ENCODE measurements around the gene LYST. TPM values are rescaled to one million over a fixed set of nuclear protein-coding genes. Genes with fewer than 3 reads are reported as not detected.

LYST gene
- total and polyA plus RNA-seq, 2 of the 4 experiments (the other 2 are of a cell fraction) = 2.2 to 7.2 TPM

- Histone ChIP-seq H3K9ac (ENCODE audit: low read depth, low read length) (no peak overlapping the region), H2BK120ac (ENCODE audit: low read depth, low read length) (no peak overlapping the region), H3K4me1 (ENCODE audit: control insufficient read depth, insufficient read depth, low read length) (no peaks in the 10 kb centered on the region), H2BK20ac (ENCODE audit: low read depth, low read length) (no peak overlapping the region), H2AK5ac (ENCODE audit: low read depth, low read length) (no peak overlapping the region), H2AFZ (replicated peaks; ENCODE audit: low read length, poor library complexity) (no peak overlapping the region), H3K27ac (ENCODE audit: insufficient read depth, low read length) (no peak overlapping the region), H4K5ac (ENCODE audit: low read depth, low read length) (no peak overlapping the region), H4K20me1 (ENCODE audit: insufficient read depth, low read length) (no peaks in the 10 kb centered on the region), H4K91ac (ENCODE audit: insufficient read depth, low read depth, low read length) (no peak overlapping the region), H3K4me3 (ENCODE audit: insufficient read depth, low read depth, low read length) (no peak overlapping the region), H3K56ac (ENCODE audit: extremely low read depth, insufficient read depth, low read length) (no peak overlapping the region), H3K4me2 (ENCODE audit: low read depth, low read length) (no peak overlapping the region), H2AK9ac (replicated peaks; ENCODE audit: low read depth, low read length, poor library complexity) (no peak overlapping the region), H3K36me3 (ENCODE audit: control insufficient read depth, insufficient read depth, low read length) (peaks cover 3% of the 10 kb centered on the region), H3K9me3 (ENCODE audit: control insufficient read depth, insufficient read depth, low read length) (no peaks in the 10 kb centered on the region), H3K79me1 (ENCODE audit: low read depth in 1 of 2, low read length in 2 of 2) (no peaks in the 10 kb centered on the region), H3K23ac (ENCODE audit: low read depth, low read length) (no peak overlapping the region), H3K18ac (ENCODE audit: low read depth, low read length) (no peak overlapping the region), H3K14ac (replicated peaks; ENCODE audit: low read depth, low read length) (no peak overlapping the region), H3K9me1 (ENCODE audit: insufficient read depth, low read length) (peaks cover 11% of the 10 kb centered on the region; the same call in 1 of the 2 replicates), H3K4ac (ENCODE audit: low read depth, low read length) (no peak overlapping the region), H4K8ac (ENCODE audit: low read depth in 2 of 2, low read length in 2 of 2) (no peak overlapping the region), H3K27me3 (ENCODE audit: control insufficient read depth, insufficient read depth, low read length) (no peaks in the 10 kb centered on the region), H2BK15ac (ENCODE audit: low read depth, low read length) (no peak overlapping the region), H2BK5ac (ENCODE audit: low read depth, low read length, poor library complexity, severe bottlenecking) (no peak overlapping the region)
- DNase-seq (peak; percentile 24), ATAC-seq (ENCODE audit: low read depth) (no peak)
- ChIA-PET POLR2A (ENCODE audit: unreplicated experiment) (no interaction called here), CTCF (no interaction called here)
- BruUV-seq (replicated peaks) = no TSS peak
- intact Hi-C loops (cut with micrococcal nuclease) = no loop called here
- TF ChIP-seq CTCF (conservative IDR thresholded peaks at IDR 0.05; ENCODE audit: low read depth, low read length) = no peak
- no peak for TF ChIP-seq SMC3 (IDR thresholded peaks at IDR 0.05; ENCODE audit: low read depth, low read length)
- no peak for TF ChIP-seq FOS (IDR thresholded peaks at IDR 0.05; ENCODE audit: low read depth, low read length)
- no peak for TF ChIP-seq CEBPB (IDR thresholded peaks at IDR 0.05; ENCODE audit: low read depth, low read length)
- TF ChIP-seq RCOR1 (IDR thresholded peaks at IDR 0.05; ENCODE audit: insufficient replicate concordance, low read length) = no peak
- no peak for TF ChIP-seq RAD21 (IDR thresholded peaks at IDR 0.05; ENCODE audit: low read length)
- no peak for TF ChIP-seq CHD1 (IDR thresholded peaks at IDR 0.05; ENCODE audit: low read depth, low read length)
- TF ChIP-seq ELK1 (IDR thresholded peaks at IDR 0.05; ENCODE audit: borderline replicate concordance, low read depth, low read length) = no peak
- TF ChIP-seq MAZ (IDR thresholded peaks at IDR 0.05; ENCODE audit: borderline replicate concordance, low read depth, low read length) = no peak
- TF ChIP-seq POLR2A (IDR thresholded peaks at IDR 0.05; ENCODE audit: low read depth, low read length) = no peak
- TF ChIP-seq MAFK (IDR thresholded peaks at IDR 0.05; ENCODE audit: low read depth, low read length) = no peak
- no peak for TF ChIP-seq MXI1 (IDR thresholded peaks at IDR 0.05; ENCODE audit: borderline replicate concordance, low read depth, low read length)
- no peak for TF ChIP-seq USF2 (IDR thresholded peaks at IDR 0.05; ENCODE audit: low read depth, low read length)
- no peak for TF ChIP-seq RFX5 (IDR thresholded peaks at IDR 0.05; ENCODE audit: low read depth, low read length)
- TF ChIP-seq NFE2L2 (IDR thresholded peaks at IDR 0.05; ENCODE audit: low read depth, low read length) = no peak
- no peak for TF ChIP-seq BHLHE40 (IDR thresholded peaks at IDR 0.05; ENCODE audit: low read depth, low read length)
- in situ Hi-C loops (cut with MboI; ENCODE audit: low sequenced_read_pairs) = no loop called here
- dilution Hi-C loops (cut with HindIII; ENCODE audit: low sequenced_read_pairs, unreplicated experiment) = no loop called here
- no CpG with 5 or more reads among the region's 1 CpG for WGBS, 2 experiments (ENCODE audit: extremely low coverage in 2 of 2, insufficient read length in 1 of 2)
Observed at GRCh38 chr1:235683653-235684052, 183.1 kb downstream of the LYST start.

Data from IMR-90 (cell line).